ENCODE measurements around the gene OR2C3. TPM values are rescaled to one million over a fixed set of nuclear protein-coding genes. Genes with fewer than 3 reads are reported as not detected.
"Not testable (repeated sequence)": the region's sequence is repeated elsewhere in the genome, so short reads cannot be mapped to it uniquely, and the experiment has no call there.

Gene OR2C3
- total RNA-seq, 1 donor from 2014 or later: not detected

DNA sequence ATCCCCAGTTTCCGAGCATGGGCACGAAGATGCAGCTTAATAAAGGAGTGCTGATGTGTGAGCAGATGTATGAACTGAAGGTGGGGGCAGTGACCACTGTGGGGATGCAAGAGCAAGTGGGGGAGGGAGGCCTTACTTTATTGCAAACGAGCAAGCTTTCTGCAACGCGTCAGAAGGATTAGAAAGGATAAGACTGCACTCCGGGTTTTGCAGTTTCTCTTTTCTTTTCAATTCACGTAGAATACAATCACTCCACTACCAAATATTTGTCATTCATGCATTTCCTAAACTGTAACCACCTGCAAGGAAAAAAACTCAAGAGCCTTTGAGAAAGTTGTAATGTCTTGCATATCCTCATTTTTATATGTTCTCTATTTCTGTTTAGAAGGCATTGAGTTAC lies 4.3 kb upstream of the OR2C3 start:
- H3K27me3 Mint-ChIP-seq (ENCODE audit: low read depth): peaks cover 4% of the 10 kb centered on the region
- intact Hi-C loops (cut with micrococcal nuclease): no loop called here
- H3K27ac Mint-ChIP-seq: no peak overlapping the region

DNA sequence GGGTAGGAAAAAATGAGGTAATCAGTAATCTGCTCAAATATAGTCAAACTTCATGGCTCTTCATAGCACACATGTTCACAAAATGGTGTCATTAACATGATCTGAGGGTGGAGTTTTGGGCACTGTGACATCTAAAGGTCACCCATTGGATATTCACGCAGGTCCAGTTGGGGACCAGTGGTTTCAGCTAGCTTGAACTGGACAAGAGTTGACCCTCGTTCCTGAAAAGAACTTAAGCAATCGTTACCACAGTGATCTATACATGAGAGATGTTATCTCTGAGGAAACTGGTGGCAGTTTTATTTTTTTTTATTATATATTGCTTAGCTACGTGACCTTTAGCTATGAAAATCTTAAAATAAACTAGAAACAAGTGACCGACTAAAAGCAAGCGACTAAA lies 3.0 kb upstream of the OR2C3 start:
- H3K36me3 Mint-ChIP-seq (ENCODE audit: low read depth): no peaks in the 10 kb centered on the region
- no peak overlapping the region for H3K4me3 Mint-ChIP-seq (ENCODE audit: low read depth)
- peaks cover 1% of the 10 kb centered on the region for H3K4me1 Mint-ChIP-seq (ENCODE audit: low read depth)
- intact Hi-C loops (cut with micrococcal nuclease): no loop called here
- DNase-seq (ENCODE audit: low spot score): no peak
- H3K27me3 Mint-ChIP-seq (ENCODE audit: low read depth): peaks cover 4% of the 10 kb centered on the region
- H3K9me3 Mint-ChIP-seq: no peaks in the 10 kb centered on the region
- H3K27ac Mint-ChIP-seq: no peak overlapping the region

More for the DNA sequence above, 4.3 kb upstream of the OR2C3 start:
- no peaks in the 10 kb centered on the region for H3K9me3 Mint-ChIP-seq
- peaks cover 1% of the 10 kb centered on the region for H3K4me1 Mint-ChIP-seq (ENCODE audit: low read depth)
- no peaks in the 10 kb centered on the region for H3K36me3 Mint-ChIP-seq (ENCODE audit: low read depth)
- DNase-seq (ENCODE audit: low spot score): no peak
- no peak overlapping the region for H3K4me3 Mint-ChIP-seq (ENCODE audit: low read depth)

DNA sequence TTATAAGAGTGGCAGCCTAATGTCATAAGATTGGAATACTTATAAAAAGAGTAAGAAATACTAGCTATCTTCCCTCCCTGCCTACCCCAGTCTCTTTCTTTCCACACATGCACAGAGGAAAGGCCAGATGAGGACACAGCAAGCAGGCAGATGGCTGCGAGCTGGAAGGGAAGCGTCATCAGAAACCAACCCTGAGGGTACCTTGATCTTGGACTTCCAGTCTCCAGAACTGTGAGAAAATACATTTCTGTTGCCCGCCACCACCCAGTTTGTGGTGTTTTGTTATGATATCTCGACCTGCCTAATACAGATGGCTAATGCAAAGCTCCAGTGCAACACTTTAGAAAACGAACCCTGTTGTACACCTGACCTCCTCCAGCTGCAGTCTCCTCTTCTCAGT lies 2.3 kb upstream of the OR2C3 start:
- H3K27ac Mint-ChIP-seq: no peak overlapping the region
- H3K27me3 Mint-ChIP-seq (ENCODE audit: low read depth): peaks cover 4% of the 10 kb centered on the region
- intact Hi-C loops (cut with micrococcal nuclease): no loop called here
- H3K36me3 Mint-ChIP-seq (ENCODE audit: low read depth): no peaks in the 10 kb centered on the region
- H3K9me3 Mint-ChIP-seq: no peaks in the 10 kb centered on the region
- H3K4me3 Mint-ChIP-seq (ENCODE audit: low read depth): no peak overlapping the region
- peaks cover 1% of the 10 kb centered on the region for H3K4me1 Mint-ChIP-seq (ENCODE audit: low read depth)
- DNase-seq (ENCODE audit: low spot score): no peak

DNA sequence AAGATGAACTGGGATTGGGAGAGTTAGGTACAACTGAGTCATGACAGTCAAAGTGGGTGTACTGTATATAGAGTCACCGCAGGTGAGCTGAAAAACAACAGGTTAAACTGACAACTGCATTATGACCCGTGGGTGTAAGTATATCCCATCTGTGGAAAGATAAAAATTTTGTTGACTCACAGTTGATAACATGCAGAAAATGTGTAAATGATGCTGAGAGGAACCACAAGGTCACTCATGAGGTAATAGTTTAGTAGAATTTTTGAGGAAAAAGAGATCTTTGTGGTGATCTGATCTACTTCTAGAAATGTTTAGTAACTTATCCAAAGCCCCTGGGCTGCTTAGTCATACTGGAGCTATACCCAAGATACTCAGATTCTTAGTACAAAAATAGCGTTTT lies 838 bp downstream of the OR2C3 start:
- Mint-ChIP-seq H3K36me3 (ENCODE audit: low read depth) (no peaks in the 10 kb centered on the region), H3K27me3 (ENCODE audit: low read depth) (peaks cover 4% of the 10 kb centered on the region), H3K4me3 (ENCODE audit: low read depth) (no peak overlapping the region), H3K9me3 (no peaks in the 10 kb centered on the region), H3K4me1 (ENCODE audit: low read depth) (peaks cover under 1% of the 10 kb centered on the region), H3K27ac (no peak overlapping the region)
- no peak for DNase-seq (ENCODE audit: low spot score)
- intact Hi-C loops (cut with micrococcal nuclease): no loop called here

DNA sequence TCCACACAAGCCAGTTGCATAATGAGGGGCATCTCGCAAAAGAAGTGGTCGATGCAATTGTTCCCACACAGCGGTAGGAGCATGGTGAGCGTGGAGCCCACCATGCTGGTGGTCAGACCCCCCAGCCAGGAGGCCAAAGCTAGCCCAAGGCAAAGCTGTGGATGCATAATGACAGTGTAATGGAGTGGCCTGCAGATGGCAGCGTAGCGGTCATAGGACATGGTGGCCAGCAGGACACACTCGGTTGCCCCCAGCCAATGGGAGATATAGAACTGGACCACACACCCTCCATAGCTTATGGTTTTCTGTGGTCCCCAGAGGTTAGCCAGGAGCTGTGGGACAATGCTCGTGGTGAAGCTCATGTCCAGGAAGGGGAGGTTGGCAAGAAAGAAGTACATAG lies 4.3 kb downstream of the OR2C3 start:
- peaks cover 6% of the 10 kb centered on the region for H3K9me3 Mint-ChIP-seq
- no peaks in the 10 kb centered on the region for H3K4me1 Mint-ChIP-seq (ENCODE audit: low read depth)
- no peaks in the 10 kb centered on the region for H3K36me3 Mint-ChIP-seq (ENCODE audit: low read depth)
- peaks cover 2% of the 10 kb centered on the region for H3K27me3 Mint-ChIP-seq (ENCODE audit: low read depth)
- DNase-seq (ENCODE audit: low spot score): no peak
- intact Hi-C loops (cut with micrococcal nuclease): no loop called here
- H3K4me3 Mint-ChIP-seq (ENCODE audit: low read depth): no peak overlapping the region
- H3K27ac Mint-ChIP-seq: no peak overlapping the region

DNA sequence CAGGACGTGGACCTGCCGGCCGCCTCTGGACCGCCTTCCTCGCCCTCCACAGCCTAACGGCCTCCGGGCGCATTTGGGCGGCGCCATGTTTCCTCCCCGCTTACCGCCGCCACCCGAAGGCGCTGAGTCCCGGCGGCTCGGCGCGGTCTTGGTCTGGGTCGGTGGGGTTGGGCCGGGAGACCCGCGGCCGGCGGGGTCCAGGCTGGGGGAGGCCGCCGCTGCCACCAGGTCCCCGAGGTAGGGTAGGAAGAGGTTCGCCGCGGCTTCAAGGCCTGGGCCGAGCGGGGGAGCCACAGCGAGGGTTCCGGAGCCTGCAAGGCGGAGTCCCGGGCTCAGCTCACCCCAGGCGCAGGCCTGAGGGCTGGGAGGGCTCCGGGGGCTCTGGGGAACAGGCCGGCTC lies 5.5 kb downstream of the OR2C3 start:
- no peak overlapping the region for H3K27ac Mint-ChIP-seq
- H3K4me1 Mint-ChIP-seq (ENCODE audit: low read depth): no peaks in the 10 kb centered on the region
- H3K36me3 Mint-ChIP-seq (ENCODE audit: low read depth): no peaks in the 10 kb centered on the region
- H3K4me3 Mint-ChIP-seq (ENCODE audit: low read depth): no peak overlapping the region
- H3K9me3 Mint-ChIP-seq: peaks cover 6% of the 10 kb centered on the region
- intact Hi-C loops (cut with micrococcal nuclease): no loop called here
- peaks cover 2% of the 10 kb centered on the region for H3K27me3 Mint-ChIP-seq (ENCODE audit: low read depth)
- DNase-seq (ENCODE audit: low spot score): no peak

DNA sequence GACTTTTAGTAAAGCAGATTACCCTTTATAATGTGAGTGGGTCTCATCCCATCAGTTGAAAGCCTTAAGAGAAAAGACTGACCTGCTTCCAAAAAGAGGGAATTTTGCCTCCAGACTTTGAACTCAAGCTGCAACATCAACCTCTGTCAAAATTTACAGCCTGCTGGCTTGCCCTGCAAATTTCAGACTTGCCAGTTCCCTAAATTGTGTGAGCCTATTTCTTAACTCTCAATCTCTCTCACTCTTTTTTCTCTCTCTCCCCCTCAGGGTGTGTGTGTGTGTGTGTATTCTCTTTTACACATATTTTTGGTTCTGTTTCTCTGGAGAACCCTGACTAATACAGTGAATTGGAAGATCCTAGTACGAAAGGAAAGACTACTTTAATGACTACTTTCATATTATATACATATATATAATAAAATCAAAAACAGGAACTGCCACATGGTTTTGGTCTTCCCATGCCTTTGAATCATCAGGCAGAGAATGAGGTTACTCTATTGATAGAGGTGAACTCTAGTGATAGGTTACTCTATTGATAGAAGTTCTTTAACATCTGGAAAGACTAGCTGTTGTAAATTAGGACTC lies 6.4 kb downstream of the OR2C3 start:
- Mint-ChIP-seq H3K27me3 (ENCODE audit: low read depth) (peaks cover 2% of the 10 kb centered on the region), H3K36me3 (ENCODE audit: low read depth) (no peaks in the 10 kb centered on the region), H3K4me3 (ENCODE audit: low read depth) (no peak overlapping the region)

DNA sequence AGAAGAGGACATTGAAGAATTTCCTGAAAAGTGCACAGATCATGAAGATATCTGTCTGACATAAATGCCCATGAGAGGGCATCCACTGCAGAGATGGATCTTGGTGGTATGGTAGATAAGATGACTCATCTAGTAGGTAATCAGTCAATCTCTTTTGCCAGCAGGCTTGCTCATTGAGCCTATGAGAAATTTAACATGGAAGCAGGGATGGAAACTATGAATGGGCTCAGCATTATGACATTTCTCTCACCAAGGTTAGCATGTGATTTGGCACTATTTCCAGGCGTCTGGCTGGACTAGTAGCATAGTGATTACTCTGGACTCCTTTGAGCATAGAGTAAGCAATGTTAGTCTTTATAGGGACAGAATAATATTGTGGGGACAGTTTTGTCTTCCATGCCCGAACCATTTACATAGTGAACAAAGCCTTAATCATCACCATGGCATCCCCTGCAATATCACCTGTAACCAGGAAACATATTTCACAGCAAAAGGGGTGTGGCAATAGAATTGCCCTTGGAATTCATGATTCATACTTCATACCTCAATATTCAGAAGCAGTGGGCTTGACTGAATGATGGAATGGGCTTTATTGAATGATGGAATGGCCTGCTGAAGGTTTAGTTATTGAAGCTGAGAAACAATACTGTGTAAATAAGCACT lies 7.3 kb downstream of the OR2C3 start:
- Mint-ChIP-seq H3K4me1 (ENCODE audit: low read depth) (no peaks in the 10 kb centered on the region), H3K36me3 (ENCODE audit: low read depth) (no peaks in the 10 kb centered on the region), H3K27ac (no peak overlapping the region), H3K27me3 (ENCODE audit: low read depth) (peaks cover 2% of the 10 kb centered on the region), H3K4me3 (ENCODE audit: low read depth) (no peak overlapping the region), H3K9me3 (peaks cover 6% of the 10 kb centered on the region)
- intact Hi-C loops (cut with micrococcal nuclease): no loop called here
- no peak for DNase-seq (ENCODE audit: low spot score)

More for the DNA sequence above, 6.4 kb downstream of the OR2C3 start:
- DNase-seq (ENCODE audit: low spot score): no peak
- H3K27ac Mint-ChIP-seq: no peak overlapping the region
- H3K9me3 Mint-ChIP-seq: peaks cover 6% of the 10 kb centered on the region
- intact Hi-C loops (cut with micrococcal nuclease): no loop called here
- no peaks in the 10 kb centered on the region for H3K4me1 Mint-ChIP-seq (ENCODE audit: low read depth)

DNA sequence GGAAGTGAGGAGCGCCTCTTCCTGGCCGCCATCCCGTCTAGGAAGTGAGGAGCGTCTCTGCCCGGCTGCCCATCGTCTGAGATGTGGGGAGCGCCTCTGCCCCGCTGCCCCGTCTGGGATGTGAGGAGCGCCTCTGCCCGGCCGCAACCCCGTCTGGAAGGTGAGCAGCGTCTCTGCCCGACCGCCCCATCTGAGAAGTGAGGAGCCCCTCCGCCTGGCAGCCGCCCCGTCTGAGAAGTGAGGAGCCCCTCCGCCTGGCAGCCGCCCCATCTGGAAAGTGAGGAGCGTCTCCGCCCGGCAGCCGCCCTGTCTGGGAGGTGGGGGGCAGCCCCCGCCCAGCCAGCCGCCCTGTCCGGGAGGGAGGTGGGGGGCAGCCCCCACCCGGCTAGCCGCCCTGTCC lies 14.4 kb downstream of the OR2C3 start:
- H3K4me3 Mint-ChIP-seq (ENCODE audit: low read depth); DNase-seq (ENCODE audit: low spot score); H3K36me3 Mint-ChIP-seq (ENCODE audit: low read depth); intact Hi-C loops (cut with micrococcal nuclease); H3K9me3 Mint-ChIP-seq; H3K27ac Mint-ChIP-seq; H3K27me3 Mint-ChIP-seq (ENCODE audit: low read depth); H3K4me1 Mint-ChIP-seq (ENCODE audit: low read depth): not testable (repeated sequence)

DNA sequence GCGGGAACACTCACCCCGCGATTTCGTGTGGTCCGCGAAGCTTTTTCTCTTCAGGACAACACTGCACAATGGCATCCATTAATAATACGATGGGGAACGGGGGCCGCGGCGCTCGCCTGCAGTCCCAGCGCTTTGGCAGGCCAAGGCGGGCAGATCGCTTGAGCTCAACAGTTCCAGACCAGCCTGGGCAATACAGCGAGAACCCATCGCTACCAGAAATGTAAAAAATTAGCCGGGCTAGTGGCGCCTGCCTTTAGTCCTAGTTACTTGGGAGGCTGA lies 17.7 kb downstream of the OR2C3 start:
- Mint-ChIP-seq H3K27me3 (ENCODE audit: low read depth) (no peaks in the 10 kb centered on the region), H3K27ac (no peak overlapping the region), H3K9me3 (no peaks in the 10 kb centered on the region), H3K4me3 (ENCODE audit: low read depth) (no peak overlapping the region), H3K4me1 (ENCODE audit: low read depth) (no peaks in the 10 kb centered on the region), H3K36me3 (ENCODE audit: low read depth) (no peaks in the 10 kb centered on the region)
- intact Hi-C loops (cut with micrococcal nuclease): no loop called here
- no peak for DNase-seq (ENCODE audit: low spot score)

DNA sequence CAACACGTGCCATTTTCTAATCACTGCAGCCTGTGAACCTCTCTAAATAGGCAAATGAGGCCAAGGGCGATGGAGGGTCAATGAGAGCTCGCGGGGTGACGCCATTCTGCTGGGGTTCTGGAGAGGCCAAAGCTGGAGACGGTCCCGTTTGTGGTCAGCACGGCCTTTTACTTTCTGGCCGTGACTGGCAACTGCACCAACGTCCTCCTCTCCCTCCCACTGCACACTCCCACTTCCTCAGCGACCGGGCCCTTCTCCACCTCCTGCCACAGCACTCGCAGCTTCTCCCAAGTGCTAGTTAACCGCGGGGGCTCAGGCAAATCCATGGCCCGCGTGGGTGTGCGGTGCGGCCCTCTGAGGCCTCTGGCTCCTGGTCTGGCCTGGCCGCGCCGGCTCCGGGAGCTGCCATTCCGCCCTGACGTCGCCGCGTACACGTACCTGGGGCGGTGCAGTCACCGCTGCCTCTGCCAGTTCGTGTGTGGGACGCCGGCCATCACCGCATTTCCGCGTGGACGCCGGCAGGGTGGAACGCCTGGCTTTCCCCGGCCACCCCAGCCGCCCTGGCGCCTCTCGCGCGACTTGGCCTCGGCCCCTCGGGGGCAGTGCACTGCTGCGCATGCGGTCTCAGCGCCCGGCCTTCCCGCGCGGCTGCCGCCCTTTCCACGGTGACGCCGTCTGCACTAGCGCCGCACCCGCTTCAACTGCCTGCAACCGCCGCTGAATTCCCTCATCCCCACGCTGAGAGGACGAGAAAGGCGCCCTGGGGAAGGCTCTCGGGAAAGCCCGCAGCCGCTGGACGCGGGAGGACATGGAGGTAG lies 18.2 kb downstream of the OR2C3 start:
- Mint-ChIP-seq H3K4me3 (ENCODE audit: low read depth) (no peak overlapping the region), H3K36me3 (ENCODE audit: low read depth) (no peaks in the 10 kb centered on the region)

DNA sequence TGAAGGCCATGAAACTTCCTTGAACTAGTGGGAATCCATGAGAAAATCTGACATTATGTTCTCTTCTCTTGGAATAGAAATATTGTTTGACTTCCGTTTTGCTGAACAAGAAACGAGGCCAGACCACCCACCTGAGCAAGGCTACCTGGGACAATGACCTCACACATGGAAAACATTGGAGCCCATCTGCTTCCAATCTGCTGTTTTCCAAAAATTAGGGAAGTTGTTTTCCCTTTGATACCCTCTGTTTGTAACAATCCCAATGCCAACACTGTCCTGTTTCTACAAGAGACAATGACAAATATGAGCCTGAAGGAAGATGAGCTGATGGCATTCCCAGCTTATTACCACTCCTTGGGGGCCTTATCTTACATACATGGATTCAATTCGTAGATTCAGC lies 29.4 kb downstream of the OR2C3 start:
- intact Hi-C loops (cut with micrococcal nuclease): no loop called here
- DNase-seq (ENCODE audit: low spot score): no peak
- Mint-ChIP-seq H3K4me1 (ENCODE audit: low read depth) (no peaks in the 10 kb centered on the region), H3K4me3 (ENCODE audit: low read depth) (no peak overlapping the region), H3K27me3 (ENCODE audit: low read depth) (peaks cover 2% of the 10 kb centered on the region), H3K9me3 (no peaks in the 10 kb centered on the region), H3K27ac (no peak overlapping the region), H3K36me3 (ENCODE audit: low read depth) (no peaks in the 10 kb centered on the region)

More for the DNA sequence above, 18.2 kb downstream of the OR2C3 start:
- Mint-ChIP-seq H3K9me3 (no peaks in the 10 kb centered on the region), H3K4me1 (ENCODE audit: low read depth) (no peaks in the 10 kb centered on the region), H3K27me3 (ENCODE audit: low read depth) (no peaks in the 10 kb centered on the region), H3K27ac (no peak overlapping the region)
- DNase-seq (ENCODE audit: low spot score): no peak
- intact Hi-C loops (cut with micrococcal nuclease): no loop called here

DNA sequence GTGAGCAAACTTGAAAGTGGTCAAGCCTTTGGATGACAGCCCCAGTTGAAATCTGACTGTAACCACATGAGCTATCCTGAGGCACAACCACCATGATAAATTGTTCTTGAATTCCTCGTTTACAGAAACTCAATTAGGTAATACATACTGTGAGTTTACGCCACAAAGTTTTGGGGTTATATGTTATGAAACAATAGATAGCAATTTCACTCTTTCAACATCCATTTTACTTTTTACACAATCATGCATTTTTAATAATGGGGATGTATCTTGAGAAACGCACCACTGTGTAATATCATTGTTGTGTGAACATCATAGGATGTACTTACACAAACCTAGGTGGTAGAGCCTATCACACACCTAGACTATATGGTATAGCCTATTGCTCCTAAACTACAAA lies 35.4 kb downstream of the OR2C3 start:
- H3K9me3 Mint-ChIP-seq: no peaks in the 10 kb centered on the region
- H3K27ac Mint-ChIP-seq: no peak overlapping the region
- H3K4me3 Mint-ChIP-seq (ENCODE audit: low read depth): no peak overlapping the region
- no peak for DNase-seq (ENCODE audit: low spot score)
- peaks cover 8% of the 10 kb centered on the region for H3K27me3 Mint-ChIP-seq (ENCODE audit: low read depth)
- H3K36me3 Mint-ChIP-seq (ENCODE audit: low read depth): no peaks in the 10 kb centered on the region
- intact Hi-C loops (cut with micrococcal nuclease): no loop called here
- no peaks in the 10 kb centered on the region for H3K4me1 Mint-ChIP-seq (ENCODE audit: low read depth)

All from activated T-helper 2 cell treated with anti-CD3 and anti-CD28 coated beads, Interferon-gamma antibody, Interleukin-2, Interleukin-4, amounts not matched to agents 10 μg/mL and 5 μg/mL and 100 μg/mL, durations not matched to agents 14 hours and 24 hours and 36 hours (primary cell).